Naive B cell (primary cell): ENCODE results near the gene DVL3. TPM values are rescaled to one million over a fixed set of nuclear protein-coding genes. Genes with fewer than 3 reads are reported as not detected.
A peak's percentile ranks its signal among the peaks of the same experiment; 100 is the strongest.

Experiments
- ATAC-seq, 2 donors: fragments of 150-1000 bp; cut with Tn5 transposase; 2 replicates each; pipeline ENCODE4 v1.10.0; 2021; ENCODE audit warnings: low read depth in 2 of 2, mild to moderate bottlenecking in 2 of 2, moderate library complexity in 2 of 2
- DNase-seq: peaks from one replicate; pipeline ENCODE4 v3.0.0; 2022
- H3K27ac Mint-ChIP-seq, 6 donors: one replicate each; pipeline ENCODE4 v1.8.0; 2020 to 2022; ENCODE audit warnings: mild to moderate bottlenecking in 6 of 6, mixed read lengths in 6 of 6, moderate library complexity in 5 of 6, inconsistent platforms in 2 of 6
- H3K27me3 Mint-ChIP-seq, 3 donors: one replicate each; pipeline ENCODE4 v1.8.0; 2021 to 2022; ENCODE audit warnings: mixed read lengths in 3 of 3, mild to moderate bottlenecking in 1 of 3
- H3K36me3 Mint-ChIP-seq, 2 donors: one replicate each; pipeline ENCODE4 v1.8.0; 2020 to 2022; ENCODE audit warnings: mixed read lengths in 2 of 2, inconsistent platforms in 1 of 2, mild to moderate bottlenecking in 1 of 2
- H3K4me1 Mint-ChIP-seq, 3 donors: one replicate each; pipeline ENCODE4 v1.8.0; 2020 to 2022; ENCODE audit warnings: mixed read lengths in 3 of 3, inconsistent platforms in 1 of 3, mild to moderate bottlenecking in 1 of 3, moderate library complexity in 1 of 3
- H3K4me3 Mint-ChIP-seq, 8 donors: one replicate each; pipeline ENCODE4 v1.8.0; 2020 to 2022; ENCODE audit warnings: mild to moderate bottlenecking in 8 of 8, mixed read lengths in 8 of 8, moderate library complexity in 8 of 8, inconsistent platforms in 2 of 8
- H3K9me3 Mint-ChIP-seq, 7 donors: one replicate each; pipeline ENCODE4 v1.8.0; 2020 to 2022; ENCODE audit warnings: mixed read lengths in 7 of 7, mild to moderate bottlenecking in 5 of 7, inconsistent platforms in 2 of 7, moderate library complexity in 1 of 7
- polyA plus RNA-seq, 6 donors: library from polyadenylated mRNA; unstranded; fragments of 300-500 nt; fragmentation: Illumina TruSeq; gene quantifications; one replicate each; pipeline ENCODE4 v1.2.3, GENCODE V29; 2021; ENCODE audit warnings: low read depth in 6 of 6

DVL3 gene
- polyA plus RNA-seq, 6 donors from 2014 or later: 4.6 to 17.3 (median 12.1) TPM

- ATAC-seq (peak; percentile 96), DNase-seq (peak; percentile 99)
- H3K36me3 Mint-ChIP-seq: peaks cover 0 to 22% of the 10 kb centered on the region in 2 donors
- no peaks in the 10 kb centered on the region for H3K9me3 Mint-ChIP-seq
- peak within 1 kb of the TSS; percentile 89 to 99 (median 96) for H3K4me3 Mint-ChIP-seq
- peaks cover 31 to 41% (median 39%) of the 10 kb centered on the region in 3 donors for H3K4me1 Mint-ChIP-seq
- H3K27ac Mint-ChIP-seq: peak within 1 kb of the TSS; percentile 80 to 96 (median 89)
- no peaks in the 10 kb centered on the region for H3K27me3 Mint-ChIP-seq
Observed at GRCh38 chr3:184174646-184175492, 19.7 kb downstream of the DVL3 start, which contains the start of gene AP2M1. Gene AP2M1 (plus strand): TSS chr3:184174855. CDS start chr3:184176994, 2,139 bp downstream.

- H3K36me3 Mint-ChIP-seq: peaks cover 0 to 22% of the 10 kb centered on the region in 2 donors
Observed at GRCh38 chr3:184175506-184175905, 20.3 kb downstream of the DVL3 start.

GRCh38 chr3:184175981-184176376 lies 20.8 kb downstream of the DVL3 start:
- Mint-ChIP-seq H3K27ac (peak overlapping the region in 3 of 6 donors; percentile 88 to 96 (median 93)), H3K4me3 (peak overlapping the region; percentile 89 to 99 (median 96)), H3K9me3 (no peaks in the 10 kb centered on the region), H3K4me1 (peaks cover 28 to 41% (median 38%) of the 10 kb centered on the region in 3 donors), H3K36me3 (peaks cover 0 to 18% of the 10 kb centered on the region in 2 donors), H3K27me3 (no peaks in the 10 kb centered on the region)
- no peak for ATAC-seq
- no peak for DNase-seq

More at GRCh38 chr3:184175506-184175905, 20.3 kb downstream of the DVL3 start:
- Mint-ChIP-seq H3K4me1 (peaks cover 31 to 41% (median 39%) of the 10 kb centered on the region in 3 donors), H3K27ac (peak overlapping the region; percentile 80 to 96 (median 89)), H3K27me3 (no peaks in the 10 kb centered on the region), H3K9me3 (no peaks in the 10 kb centered on the region), H3K4me3 (peak overlapping the region; percentile 89 to 99 (median 96))
- ATAC-seq (no peak), DNase-seq (no peak)

- peaks cover 22 to 41% (median 37%) of the 10 kb centered on the region in 3 donors for H3K4me1 Mint-ChIP-seq
- peak overlapping the region; percentile 52 to 99 (median 95) for H3K4me3 Mint-ChIP-seq
- no peak for DNase-seq
- H3K36me3 Mint-ChIP-seq: peaks cover 0 to 11% of the 10 kb centered on the region in 2 donors
- no peak overlapping the region for H3K27ac Mint-ChIP-seq
- no peaks in the 10 kb centered on the region for H3K27me3 Mint-ChIP-seq
- H3K9me3 Mint-ChIP-seq: no peaks in the 10 kb centered on the region
- ATAC-seq: no peak
Observed at GRCh38 chr3:184176377-184177330, 21.5 kb downstream of the DVL3 start.

GRCh38 chr3:184177331-184177731 lies 22.2 kb downstream of the DVL3 start:
- DNase-seq: no peak
- Mint-ChIP-seq H3K27me3 (no peaks in the 10 kb centered on the region), H3K36me3 (peaks cover under 1 to 8% of the 10 kb centered on the region in 2 donors), H3K4me3 (peak overlapping the region in 3 of 8 donors; percentile 32 to 77 (median 69)), H3K27ac (no peak overlapping the region), H3K9me3 (no peaks in the 10 kb centered on the region), H3K4me1 (peaks cover 18 to 41% (median 37%) of the 10 kb centered on the region in 3 donors)
- no peak for ATAC-seq

GRCh38 chr3:184177767-184178306 lies 22.7 kb downstream of the DVL3 start:
- ATAC-seq (no peak), DNase-seq (no peak)
- Mint-ChIP-seq H3K27me3 (no peaks in the 10 kb centered on the region), H3K36me3 (peaks cover 5 to 13% of the 10 kb centered on the region in 2 donors), H3K27ac (peak overlapping the region in 2 of 6 donors; percentile 45 to 80), H3K9me3 (no peaks in the 10 kb centered on the region), H3K4me1 (peaks cover 18 to 41% (median 37%) of the 10 kb centered on the region in 3 donors), H3K4me3 (peak overlapping the region in 4 of 8 donors; percentile 24 to 77 (median 34))

GRCh38 chr3:184178521-184179138 lies 23.5 kb downstream of the DVL3 start:
- H3K4me1 Mint-ChIP-seq: peaks cover 18 to 41% (median 37%) of the 10 kb centered on the region in 3 donors
- H3K4me3 Mint-ChIP-seq: peak overlapping the region in 1 of 8 donors; percentile 77
- peaks cover 8 to 14% of the 10 kb centered on the region in 2 donors for H3K36me3 Mint-ChIP-seq
- H3K27ac Mint-ChIP-seq: peak overlapping the region in 1 of 6 donors; percentile 8
- DNase-seq (no peak), ATAC-seq (no peak)
- H3K9me3 Mint-ChIP-seq: no peaks in the 10 kb centered on the region
- no peaks in the 10 kb centered on the region for H3K27me3 Mint-ChIP-seq

- DNase-seq (no peak), ATAC-seq (no peak)
- no peaks in the 10 kb centered on the region for H3K9me3 Mint-ChIP-seq
- H3K27ac Mint-ChIP-seq: no peak overlapping the region
- H3K27me3 Mint-ChIP-seq: no peaks in the 10 kb centered on the region
- peaks cover 20 to 43% (median 32%) of the 10 kb centered on the region in 3 donors for H3K4me1 Mint-ChIP-seq
- peak overlapping the region in 1 of 8 donors; percentile 30 for H3K4me3 Mint-ChIP-seq
- peaks cover 8 to 14% of the 10 kb centered on the region in 2 donors for H3K36me3 Mint-ChIP-seq
Observed at GRCh38 chr3:184180165-184180564, 25.0 kb downstream of the DVL3 start.

GRCh38 chr3:184181596-184181995 lies 26.4 kb downstream of the DVL3 start:
- Mint-ChIP-seq H3K4me1 (peaks cover 20 to 43% (median 29%) of the 10 kb centered on the region in 3 donors), H3K9me3 (no peaks in the 10 kb centered on the region), H3K4me3 (no peak overlapping the region), H3K27ac (peak overlapping the region in 1 of 6 donors; percentile 33), H3K36me3 (peaks cover 8 to 14% of the 10 kb centered on the region in 2 donors), H3K27me3 (no peaks in the 10 kb centered on the region)
- ATAC-seq: no peak
- no peak for DNase-seq

- ATAC-seq: no peak
- H3K4me3 Mint-ChIP-seq: no peak overlapping the region
- peaks cover 29 to 43% (median 36%) of the 10 kb centered on the region in 3 donors for H3K4me1 Mint-ChIP-seq
- H3K27me3 Mint-ChIP-seq: no peaks in the 10 kb centered on the region
- H3K9me3 Mint-ChIP-seq: no peaks in the 10 kb centered on the region
- peaks cover 7 to 8% of the 10 kb centered on the region in 2 donors for H3K36me3 Mint-ChIP-seq
- DNase-seq: no peak
- peak overlapping the region in 1 of 6 donors; percentile 11 for H3K27ac Mint-ChIP-seq
Observed at GRCh38 chr3:184183679-184184078, 28.5 kb downstream of the DVL3 start.

- Mint-ChIP-seq H3K27me3 (no peaks in the 10 kb centered on the region), H3K36me3 (peaks cover 7 to 8% of the 10 kb centered on the region in 2 donors), H3K9me3 (no peaks in the 10 kb centered on the region), H3K4me1 (peaks cover 31 to 44% (median 41%) of the 10 kb centered on the region in 3 donors), H3K4me3 (peak overlapping the region in 6 of 8 donors; percentile 95 to 99 (median 98)), H3K27ac (peak overlapping the region in 4 of 6 donors; percentile 67 to 94 (median 80))
- no peak for DNase-seq
- ATAC-seq: no peak
Observed at GRCh38 chr3:184184546-184185230, 29.5 kb downstream of the DVL3 start.
